H9 (cell line): ENCODE results near the gene YLPM1. TPM values are rescaled to one million over a fixed set of nuclear protein-coding genes. Genes with fewer than 3 reads are reported as not detected.

ENCODE experiments used
- DNase-seq: peaks from one replicate; pipeline ENCODE4 v3.0.0-alpha.2; 2017
- H2AFZ ChIP-seq: one replicate; pipeline ENCODE4 v1.6.1; 2013; ENCODE audit warnings: mild to moderate bottlenecking, low read length, control low read depth, moderate library complexity
- H2AK5ac ChIP-seq: 2 replicates; pipeline ENCODE4 v1.6.1; 2013; ENCODE audit warnings: low read length, control low read depth, mixed read lengths; ENCODE audit not compliant: insufficient read length
- H2BK120ac ChIP-seq: one replicate; pipeline ENCODE4 v1.6.1; 2013; ENCODE audit warnings: low read depth, mild to moderate bottlenecking, low read length, control low read depth, inconsistent platforms; ENCODE audit not compliant: poor library complexity, severe bottlenecking
- H2BK12ac ChIP-seq: 2 replicates; pipeline ENCODE4 v1.6.1; 2013; ENCODE audit warnings: low read length, control low read depth, mixed read lengths, low read depth; ENCODE audit not compliant: insufficient read length
- H2BK15ac ChIP-seq: 2 replicates; pipeline ENCODE4 v1.6.1; 2013; ENCODE audit warnings: low read depth, low read length, control low read depth
- H2BK20ac ChIP-seq: one replicate; pipeline ENCODE4 v1.6.1; 2013; ENCODE audit warnings: low read depth, mild to moderate bottlenecking, low read length, control low read depth, inconsistent platforms; ENCODE audit not compliant: poor library complexity, severe bottlenecking
- H2BK5ac ChIP-seq: 2 replicates; pipeline ENCODE4 v1.6.1; 2013; ENCODE audit warnings: low read length, control low read depth, mixed read lengths; ENCODE audit not compliant: insufficient read length
- H3K14ac ChIP-seq: 2 replicates; pipeline ENCODE4 v1.6.1; 2013; ENCODE audit warnings: low read length, control low read depth; ENCODE audit not compliant: insufficient read depth
- H3K18ac ChIP-seq: 2 replicates; pipeline ENCODE4 v1.6.1; 2013; ENCODE audit warnings: low read depth, mild to moderate bottlenecking, mixed read lengths, low read length, control low read depth; ENCODE audit not compliant: insufficient read length
- H3K23ac ChIP-seq: 2 replicates; pipeline ENCODE4 v1.6.1; 2013; ENCODE audit warnings: low read length, control low read depth, mixed read lengths, low read depth; ENCODE audit not compliant: insufficient read length
- H3K23me2 ChIP-seq: 2 replicates; pipeline ENCODE4 v1.6.1; 2013; ENCODE audit warnings: low read depth, mild to moderate bottlenecking, mixed read lengths, low read length, control low read depth; ENCODE audit not compliant: insufficient read length, poor library complexity, severe bottlenecking
- H3K27ac ChIP-seq: 2 replicates; pipeline ENCODE4 v1.5.1; 2013; ENCODE audit warnings: low read length, control low read depth, mixed read lengths, low read depth; ENCODE audit not compliant: insufficient read length
- H3K27me3 ChIP-seq: 2 replicates; pipeline ENCODE4 v1.6.1; 2013; ENCODE audit warnings: low read length, control low read depth, inconsistent platforms; ENCODE audit not compliant: insufficient read depth
- H3K4ac ChIP-seq: 2 replicates; pipeline ENCODE4 v1.6.1; 2013; ENCODE audit warnings: low read depth, mild to moderate bottlenecking, control low read depth, inconsistent platforms, low read length, moderate library complexity
- H3K4me1 ChIP-seq: 2 replicates; pipeline ENCODE4 v1.6.1; 2013; ENCODE audit warnings: low read length, control low read depth, inconsistent platforms; ENCODE audit not compliant: insufficient read depth
- H3K4me2 ChIP-seq: 2 replicates; pipeline ENCODE4 v1.6.1; 2013; ENCODE audit warnings: low read length, control low read depth, mixed read lengths; ENCODE audit not compliant: insufficient read length, insufficient read depth
- H3K56ac ChIP-seq: 2 replicates; pipeline ENCODE4 v1.6.1; 2013; ENCODE audit warnings: low read depth, mild to moderate bottlenecking, mixed read lengths, low read length, control low read depth; ENCODE audit not compliant: insufficient read length
- H3K79me1 ChIP-seq: 2 replicates; pipeline ENCODE4 v1.6.1; 2013; ENCODE audit warnings: low read depth, mild to moderate bottlenecking, moderate library complexity, low read length, control low read depth, inconsistent platforms; ENCODE audit not compliant: insufficient read depth, poor library complexity, severe bottlenecking
- H3K79me2 ChIP-seq: 2 replicates; pipeline ENCODE4 v1.6.1; 2013; ENCODE audit warnings: low read length, control low read depth, inconsistent platforms; ENCODE audit not compliant: insufficient read depth
- H3K9ac ChIP-seq: 2 replicates; pipeline ENCODE4 v1.6.1; 2013; ENCODE audit warnings: low read length, control low read depth, mixed read lengths; ENCODE audit not compliant: insufficient read length; ENCODE audit errors: extremely low read depth
- H3K9me3 ChIP-seq: one replicate; pipeline ENCODE4 v1.6.1; 2013; ENCODE audit warnings: low read depth, low read length, inconsistent platforms; ENCODE audit not compliant: control insufficient read depth
- H3T11ph ChIP-seq: one replicate; pipeline ENCODE4 v1.6.1; 2013; ENCODE audit warnings: mild to moderate bottlenecking, low read length, control low read depth, inconsistent platforms
- H4K20me1 ChIP-seq: one replicate; pipeline ENCODE4 v1.6.1; 2013; ENCODE audit not compliant: control insufficient read depth, insufficient read length, insufficient read depth
- H4K5ac ChIP-seq: 2 replicates; pipeline ENCODE4 v1.6.1; 2013; ENCODE audit warnings: low read depth, mild to moderate bottlenecking, mixed read lengths, low read length, control low read depth; ENCODE audit not compliant: insufficient read length
- H4K8ac ChIP-seq: replicated peaks from 2 replicates; pipeline ENCODE4 v1.6.1; 2013; ENCODE audit warnings: low read length, control low read depth, mixed read lengths, low read depth; ENCODE audit not compliant: insufficient read length
- H4K91ac ChIP-seq: 2 replicates; pipeline ENCODE4 v1.6.1; 2013; ENCODE audit warnings: low read depth, mild to moderate bottlenecking, moderate library complexity, mixed read lengths, low read length, control low read depth; ENCODE audit not compliant: insufficient read length
- H3K27ac Mint-ChIP-seq, 3 experiments: 2 replicates in 2 of 3; 3 replicates in 1 of 3; pipeline ENCODE4 v1.8.0; 2020 to 2021; ENCODE audit warnings: mixed read lengths in 3 of 3, mild to moderate bottlenecking in 1 of 3, moderate library complexity in 1 of 3
- H3K27me3 Mint-ChIP-seq: 2 replicates; pipeline ENCODE4 v1.8.0; 2021; ENCODE audit warnings: low read depth, mild to moderate bottlenecking, moderate library complexity, mixed read lengths
- H3K36me3 Mint-ChIP-seq, 3 experiments: 2 replicates in 2 of 3; 3 replicates in 1 of 3; pipeline ENCODE4 v1.8.0; 2020 to 2021; ENCODE audit warnings: low read depth in 3 of 3, mixed read lengths in 3 of 3; ENCODE audit not compliant: insufficient read depth in 1 of 3
- H3K4me1 Mint-ChIP-seq, 2 experiments: 2 replicates each; pipeline ENCODE4 v1.8.0; 2020; ENCODE audit warnings: mixed read lengths in 2 of 2
- H3K4me3 Mint-ChIP-seq, 2 experiments: 2 replicates in 1 of 2; 3 replicates in 1 of 2; pipeline ENCODE4 v1.8.0; 2020 to 2021; ENCODE audit warnings: mild to moderate bottlenecking in 2 of 2, mixed read lengths in 2 of 2, moderate library complexity in 1 of 2
- H3K9me3 Mint-ChIP-seq, 2 experiments: 2 replicates in 1 of 2; 3 replicates in 1 of 2; pipeline ENCODE4 v1.8.0; 2020; ENCODE audit warnings: mild to moderate bottlenecking in 2 of 2, mixed read lengths in 2 of 2, moderate library complexity in 1 of 2
- total RNA-seq: library from RNA; stranded (reverse); gene quantifications from 2 replicates; pipeline ENCODE4 v1.2.1, GENCODE V29; 2021
- TF ChIP-seq, protein P1 (sequence below): fragments of 200-600 bp; sonication (generic); conservative IDR thresholded peaks from 3 replicates; pipeline ENCODE4 v1.8.0; 2021; ENCODE audit warnings: antibody characterized with exemption, mild to moderate bottlenecking

The YLPM1 gene
- total RNA-seq, 1 experiment from 2014 or later: 82.2 TPM

DNA sequence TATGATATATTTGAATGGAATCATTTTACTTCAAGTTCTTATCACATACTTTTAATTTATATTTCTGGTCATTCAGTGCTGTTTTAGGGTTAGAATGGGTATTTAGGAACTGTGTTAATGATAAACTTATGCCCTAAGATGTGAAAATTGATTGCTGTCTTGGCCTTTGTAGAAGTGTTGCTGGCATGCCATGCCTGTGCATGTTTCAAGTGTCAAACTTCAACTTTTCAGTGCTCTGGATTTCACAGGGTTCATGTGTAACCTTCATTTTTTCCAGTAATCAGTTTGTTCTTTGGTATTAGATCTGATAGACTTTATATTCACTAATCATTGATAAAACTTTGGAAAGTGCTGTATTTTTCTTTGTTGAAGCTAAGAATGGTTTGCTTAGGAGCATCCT lies 36.6 kb downstream of the YLPM1 start:
- Histone ChIP-seq H2BK5ac (no peak overlapping the region), H3K18ac (no peak overlapping the region), H3K27ac (no peak overlapping the region), H2BK15ac (no peak overlapping the region), H2BK12ac (no peak overlapping the region), H3K27me3 (no peaks in the 10 kb centered on the region), H3K23me2 (no peaks in the 10 kb centered on the region), H3K9ac (no peak overlapping the region), H3K4ac (no peak overlapping the region), H4K8ac (no peak overlapping the region), H3K79me2 (no peaks in the 10 kb centered on the region; the same call in 1 of the 2 replicates), H3K23ac (no peak overlapping the region), H4K20me1 (no peaks in the 10 kb centered on the region), H2AK5ac (no peak overlapping the region), H3T11ph (no peak overlapping the region), H3K79me1 (peaks cover 10% of the 10 kb centered on the region), H2BK20ac (no peak overlapping the region), H3K9me3 (no peaks in the 10 kb centered on the region), H3K4me1 (no peaks in the 10 kb centered on the region), H4K5ac (no peak overlapping the region), H3K56ac (no peak overlapping the region), H3K4me2 (no peak overlapping the region), H3K14ac (no peak overlapping the region), H2AFZ (no peak overlapping the region), H2BK120ac (no peak overlapping the region), H4K91ac (no peak overlapping the region)
- no peaks in the 10 kb centered on the region for H3K4me1 Mint-ChIP-seq
- no peaks in the 10 kb centered on the region for H3K27me3 Mint-ChIP-seq
- no peak for DNase-seq
- no peak overlapping the region for H3K4me3 Mint-ChIP-seq
- peaks cover 26 to 57% (median 39%) of the 10 kb centered on the region in 3 experiments; a peak in 6 of 7 replicates for H3K36me3 Mint-ChIP-seq
- no peaks in the 10 kb centered on the region for H3K9me3 Mint-ChIP-seq
- TF ChIP-seq, protein P1, sequence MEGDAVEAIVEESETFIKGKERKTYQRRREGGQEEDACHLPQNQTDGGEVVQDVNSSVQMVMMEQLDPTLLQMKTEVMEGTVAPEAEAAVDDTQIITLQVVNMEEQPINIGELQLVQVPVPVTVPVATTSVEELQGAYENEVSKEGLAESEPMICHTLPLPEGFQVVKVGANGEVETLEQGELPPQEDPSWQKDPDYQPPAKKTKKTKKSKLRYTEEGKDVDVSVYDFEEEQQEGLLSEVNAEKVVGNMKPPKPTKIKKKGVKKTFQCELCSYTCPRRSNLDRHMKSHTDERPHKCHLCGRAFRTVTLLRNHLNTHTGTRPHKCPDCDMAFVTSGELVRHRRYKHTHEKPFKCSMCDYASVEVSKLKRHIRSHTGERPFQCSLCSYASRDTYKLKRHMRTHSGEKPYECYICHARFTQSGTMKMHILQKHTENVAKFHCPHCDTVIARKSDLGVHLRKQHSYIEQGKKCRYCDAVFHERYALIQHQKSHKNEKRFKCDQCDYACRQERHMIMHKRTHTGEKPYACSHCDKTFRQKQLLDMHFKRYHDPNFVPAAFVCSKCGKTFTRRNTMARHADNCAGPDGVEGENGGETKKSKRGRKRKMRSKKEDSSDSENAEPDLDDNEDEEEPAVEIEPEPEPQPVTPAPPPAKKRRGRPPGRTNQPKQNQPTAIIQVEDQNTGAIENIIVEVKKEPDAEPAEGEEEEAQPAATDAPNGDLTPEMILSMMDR: no peak
- H3K27ac Mint-ChIP-seq: no peak overlapping the region
